Hematopoietic multipotent progenitor cell treated with erythropoietin and hydrocortisone succinate and interleukin-3 and kit ligand, for 4 days (in vitro differentiated cells): ENCODE results near the gene MAST3.
"Not testable (repeated sequence)": the region's sequence is repeated elsewhere in the genome, so short reads cannot be mapped to it uniquely, and the experiment has no call there.

ENCODE experiments used
- DNase-seq: peaks from one replicate; pipeline ENCODE4 v3.0.0-alpha.2; 2015

Gene MAST3

DNA sequence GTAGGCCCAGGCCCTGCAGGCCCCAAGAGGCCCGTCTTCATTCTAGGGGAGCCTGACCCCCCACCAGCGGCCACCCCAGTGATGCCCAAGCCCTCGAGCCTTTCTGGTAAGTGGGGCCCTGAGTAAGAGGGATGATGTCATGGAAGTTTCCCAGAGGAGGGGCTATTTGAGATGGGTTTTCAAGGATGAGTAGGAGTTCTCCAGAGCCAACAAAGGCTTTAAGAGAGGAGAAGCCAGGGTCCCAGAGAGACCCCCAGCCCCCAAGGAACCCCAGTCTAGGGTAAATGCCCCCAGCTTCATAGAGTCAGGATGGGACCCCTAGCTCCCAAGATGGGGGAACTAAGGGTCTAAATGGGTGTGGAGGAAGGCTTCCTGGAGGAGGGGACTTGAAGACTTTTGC, 46.3 kb downstream of the MAST3 start:
- no peak for DNase-seq

DNA sequence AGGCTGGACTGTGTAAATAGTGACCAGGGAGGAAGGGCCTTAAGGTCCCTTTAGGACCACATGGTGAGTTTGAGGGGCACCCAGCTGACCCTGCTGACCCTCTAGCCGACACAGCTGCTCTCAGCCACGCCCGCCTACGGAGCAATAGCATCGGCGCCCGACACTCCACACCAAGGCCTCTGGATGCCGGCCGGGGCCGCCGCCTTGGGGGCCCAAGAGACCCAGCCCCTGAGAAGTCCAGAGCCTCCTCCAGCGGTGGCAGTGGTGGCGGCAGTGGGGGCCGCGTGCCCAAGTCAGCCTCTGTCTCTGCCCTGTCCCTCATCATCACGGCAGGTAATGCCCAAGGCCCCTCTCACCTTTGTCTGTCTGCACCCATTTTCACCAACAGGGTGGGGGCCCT, 46.8 kb downstream of the MAST3 start:
- no peak for DNase-seq

DNA sequence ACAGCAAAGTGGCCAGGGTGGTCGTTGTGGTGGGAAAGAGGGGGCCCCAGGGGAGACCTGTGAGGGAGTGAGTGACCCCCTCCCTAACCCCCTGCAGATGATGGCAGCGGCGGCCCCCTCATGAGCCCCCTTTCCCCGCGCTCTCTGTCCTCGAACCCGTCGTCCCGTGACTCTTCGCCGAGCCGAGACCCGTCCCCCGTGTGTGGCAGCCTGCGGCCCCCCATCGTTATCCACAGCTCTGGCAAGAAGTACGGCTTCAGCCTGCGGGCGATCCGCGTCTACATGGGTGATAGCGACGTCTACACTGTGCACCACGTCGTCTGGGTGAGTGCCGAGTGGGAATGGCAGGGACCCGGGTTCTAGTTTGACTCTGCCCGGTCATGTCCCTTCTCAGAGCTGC, 47.3 kb downstream of the MAST3 start:
- DNase-seq = no peak

DNA sequence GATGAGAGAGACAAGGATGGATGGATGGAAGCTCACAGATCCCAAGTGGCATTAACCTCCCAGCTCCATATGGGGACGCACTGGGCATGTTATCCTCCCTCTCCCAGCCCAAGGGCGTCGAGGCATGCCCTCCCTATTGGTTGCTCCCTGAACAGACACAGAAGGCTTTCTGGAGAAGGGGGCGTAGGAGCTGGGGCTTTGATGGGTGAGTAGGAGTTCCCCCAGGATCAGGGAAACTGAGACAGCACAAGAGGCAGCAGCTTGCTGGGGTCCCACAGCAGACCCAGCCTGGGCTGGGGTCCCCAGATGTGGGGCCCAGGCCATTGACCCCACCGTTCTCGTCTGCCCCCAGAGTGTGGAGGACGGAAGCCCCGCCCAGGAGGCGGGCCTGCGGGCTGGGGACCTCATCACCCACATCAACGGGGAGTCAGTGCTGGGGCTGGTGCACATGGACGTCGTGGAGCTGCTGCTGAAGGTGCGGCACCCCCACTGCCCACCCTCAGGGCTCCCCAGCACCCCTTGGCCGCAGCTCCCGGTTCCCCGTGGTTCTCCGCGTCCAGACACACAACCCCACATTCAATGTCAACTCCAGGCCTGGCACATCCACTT, 47.9 kb downstream of the MAST3 start:
- DNase-seq = no peak

DNA sequence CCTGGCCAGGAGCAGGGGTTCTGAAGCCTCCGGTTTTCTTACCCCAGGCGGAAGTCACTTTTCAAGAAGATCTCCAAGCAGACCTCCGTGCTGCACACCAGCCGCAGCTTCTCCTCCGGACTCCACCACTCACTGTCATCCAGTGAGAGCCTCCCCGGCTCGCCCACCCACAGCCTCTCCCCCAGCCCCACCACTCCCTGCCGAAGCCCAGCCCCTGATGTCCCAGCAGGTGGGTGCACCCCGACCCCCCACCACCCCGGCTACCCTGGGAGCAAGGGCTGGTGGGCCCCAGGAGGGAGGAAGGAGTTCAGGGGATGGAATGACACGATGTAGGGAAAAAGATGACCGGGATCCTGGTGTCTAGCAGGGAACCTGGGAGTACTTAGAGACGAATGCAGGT, 49.8 kb downstream of the MAST3 start:
- DNase-seq = no peak

DNA sequence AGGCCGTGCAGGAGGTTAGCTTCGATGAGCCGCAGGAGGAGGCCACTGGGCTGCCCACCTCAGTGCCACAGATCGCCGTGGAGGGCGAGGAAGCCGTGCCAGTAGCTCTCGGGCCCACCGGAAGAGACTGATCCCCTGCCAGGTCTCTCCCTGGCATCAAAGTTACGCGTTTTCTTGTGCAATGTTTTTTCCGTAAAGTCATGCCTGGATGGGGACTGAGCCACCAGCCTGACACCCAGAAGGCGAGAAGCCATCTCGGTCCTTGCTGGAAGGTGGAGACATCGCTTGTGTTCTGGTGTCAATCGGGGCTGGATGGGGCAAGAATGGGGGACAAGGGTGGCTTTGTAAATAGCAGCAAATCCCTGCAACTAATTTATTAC, 52.0 kb downstream of the MAST3 start:
- no peak for DNase-seq

DNA sequence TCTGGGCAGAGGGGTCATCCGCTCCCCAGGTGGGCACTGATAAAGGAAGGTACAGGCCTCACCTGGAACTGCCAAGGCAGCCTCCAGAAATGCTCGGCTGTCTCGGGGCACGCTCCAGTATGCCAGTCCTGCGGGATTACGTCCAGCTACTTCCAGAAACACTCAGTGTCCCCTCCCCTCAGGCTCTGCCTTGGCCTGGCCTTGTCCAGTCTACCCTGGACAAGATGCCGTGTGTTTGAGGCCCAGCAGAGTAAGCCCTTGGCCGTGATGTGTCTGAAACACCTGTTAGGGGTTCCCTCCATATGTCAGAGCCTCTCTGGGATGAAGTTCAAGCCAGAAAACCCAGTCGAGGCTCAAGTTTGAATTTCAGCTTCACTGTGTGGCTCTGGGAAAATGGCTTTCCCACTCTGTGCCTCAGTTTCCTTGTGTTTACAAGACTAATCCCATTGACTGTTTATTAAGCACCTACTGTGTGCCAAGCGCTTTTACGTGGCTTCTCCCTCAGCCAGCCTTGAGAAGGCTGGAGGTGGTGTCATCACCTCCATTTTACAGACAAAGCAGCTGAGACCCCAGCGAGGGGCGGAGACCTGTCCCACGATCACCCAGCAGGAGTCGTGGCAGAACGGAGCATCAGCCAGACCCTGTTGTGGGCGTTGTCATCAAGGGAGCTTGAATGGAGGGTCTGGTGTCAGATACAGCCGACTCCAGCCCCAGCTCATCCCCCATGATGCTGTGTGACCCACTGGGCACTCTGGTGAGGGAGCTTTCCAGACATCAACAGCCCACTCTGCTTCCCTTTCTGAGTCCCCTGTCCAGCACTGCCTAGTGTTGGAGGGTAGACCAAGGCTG, 53.4 kb downstream of the MAST3 start:
- DNase-seq = no peak

DNA sequence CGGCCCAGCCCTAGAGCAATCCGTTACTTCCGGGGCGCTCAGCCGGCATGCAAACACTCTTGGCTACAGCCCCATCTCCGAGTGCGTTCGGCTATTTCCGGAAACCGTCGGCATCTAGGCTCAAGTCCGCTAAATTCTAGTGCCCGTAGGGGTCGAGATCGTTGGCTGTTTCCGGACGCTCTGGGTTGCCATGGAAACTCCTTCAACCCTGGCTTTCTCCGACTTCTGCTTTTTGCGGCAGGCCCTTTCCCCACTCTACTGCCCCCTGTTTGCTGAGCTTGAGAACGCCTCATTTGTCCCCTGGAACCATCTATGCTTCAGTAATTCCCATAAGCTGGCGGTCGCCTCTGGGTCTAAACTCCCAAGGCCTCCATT, 54.9 kb downstream of the MAST3 start:
- DNase-seq = peak; percentile 100

DNA sequence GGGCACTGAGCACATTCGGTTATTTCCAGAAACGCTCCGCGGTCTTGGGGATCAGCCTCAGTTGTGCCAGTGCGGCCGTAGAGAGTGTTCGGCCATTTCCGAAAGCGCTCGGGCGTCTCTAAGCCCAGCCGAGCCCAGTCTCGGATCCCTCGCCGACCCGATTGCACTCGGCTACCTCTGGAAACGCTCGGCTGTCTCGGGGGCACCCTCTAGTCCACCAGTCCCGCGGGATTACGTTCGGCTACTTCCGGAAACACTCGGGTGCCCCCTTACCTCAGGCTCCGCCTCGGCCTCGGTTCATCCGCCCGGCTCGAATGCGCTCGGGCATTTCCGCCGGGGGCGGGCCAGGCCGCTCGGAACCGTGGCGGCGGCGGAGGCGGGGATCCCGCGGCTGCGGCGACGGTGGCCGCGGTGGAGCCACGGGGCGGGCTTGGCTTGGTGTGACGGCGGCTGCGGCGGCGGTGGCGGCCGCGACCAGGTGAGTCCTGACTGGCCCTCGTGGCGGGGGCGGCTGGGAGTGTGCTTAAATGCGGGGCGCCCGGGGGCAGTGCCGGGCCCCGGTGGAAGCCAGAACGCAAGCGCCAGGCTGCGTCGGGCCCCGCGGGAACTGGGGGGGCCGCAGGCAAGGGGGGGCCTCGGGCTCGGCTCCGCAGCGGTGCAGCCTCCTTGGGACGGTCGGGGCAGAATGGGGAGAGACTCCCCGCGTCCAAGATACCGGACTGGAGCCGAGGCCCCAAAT, 55.4 kb downstream of the MAST3 start, which contains the start of gene PIK3R2:
TSS of gene PIK3R2 (plus strand) at position 347 of the 739 bp plus-strand sequence. CDS start 2,717 bp downstream, outside the sequence.
- peak; percentile 100 for DNase-seq

DNA sequence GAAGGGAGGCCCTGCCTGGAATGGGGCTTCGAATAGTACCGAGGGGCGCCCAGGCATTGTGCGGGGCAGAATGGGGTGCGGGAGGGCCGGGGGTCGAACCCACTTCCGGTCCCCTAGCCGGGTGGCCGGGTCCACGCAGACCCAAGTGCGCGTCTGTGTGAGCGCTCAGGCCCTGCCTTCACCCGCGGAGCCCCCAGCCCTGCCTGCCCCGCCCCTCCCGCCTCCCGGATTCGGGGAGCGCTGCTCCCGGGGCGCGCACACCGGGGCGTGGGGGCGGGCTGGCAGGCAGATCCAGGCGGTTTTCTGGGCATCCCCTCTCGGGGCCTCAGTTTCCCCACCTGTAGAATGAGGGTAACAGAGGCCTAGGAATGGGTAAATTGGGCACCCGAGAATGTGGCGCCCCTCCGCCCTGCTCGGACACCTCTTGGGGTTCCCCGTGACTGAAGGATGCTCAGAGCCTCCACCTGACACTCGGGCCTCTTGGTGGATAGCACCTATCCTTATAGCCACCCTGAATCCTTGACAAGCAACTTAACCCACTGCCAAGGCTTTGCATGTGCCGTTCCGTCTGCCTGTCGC, 56.1 kb downstream of the MAST3 start:
- peak; percentile 65 for DNase-seq

DNA sequence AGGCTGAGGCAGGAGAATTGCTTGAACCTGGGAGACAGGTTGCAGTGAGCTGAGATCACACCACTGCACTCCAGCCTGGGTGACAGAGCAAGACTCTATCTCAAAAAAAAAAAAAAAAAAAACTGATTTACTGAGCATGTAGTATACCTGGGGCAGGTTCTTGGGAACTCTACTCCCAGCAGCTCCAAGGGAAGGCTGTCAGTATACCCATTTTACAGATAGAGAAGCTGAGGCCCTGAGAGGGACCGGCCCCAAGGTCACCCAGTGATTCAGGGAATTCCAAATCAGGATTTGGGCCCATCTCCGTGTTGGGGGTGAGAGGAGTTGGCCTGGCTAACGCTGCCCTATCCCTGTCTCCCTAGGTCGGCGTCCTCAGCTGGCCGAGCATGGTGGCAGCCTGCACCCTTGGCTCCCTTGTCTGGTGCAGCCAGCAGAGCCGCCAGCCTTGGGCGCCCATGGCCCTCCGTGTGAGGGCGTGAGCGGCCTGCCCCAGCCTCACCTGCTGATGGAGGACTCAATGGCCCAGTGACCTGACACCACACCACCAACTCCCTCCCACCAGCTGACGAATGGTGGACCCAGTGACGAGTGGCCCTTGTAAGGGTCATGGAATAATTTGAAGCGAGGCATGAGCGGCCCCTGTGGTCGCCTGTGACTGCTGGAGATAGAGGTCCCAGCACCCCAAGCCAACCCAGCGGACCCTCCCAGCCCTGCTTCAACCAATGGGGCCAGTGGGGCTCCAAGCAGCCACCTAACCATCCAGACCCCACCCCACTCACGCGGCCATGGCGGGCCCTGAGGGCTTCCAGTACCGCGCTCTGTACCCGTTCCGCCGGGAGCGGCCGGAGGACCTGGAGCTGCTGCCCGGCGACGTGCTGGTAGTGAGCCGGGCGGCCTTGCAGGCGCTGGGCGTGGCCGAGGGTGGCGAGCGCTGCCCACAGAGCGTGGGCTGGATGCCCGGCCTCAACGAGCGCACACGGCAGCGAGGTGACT, 57.8 kb downstream of the MAST3 start:
- no peak for DNase-seq

DNA sequence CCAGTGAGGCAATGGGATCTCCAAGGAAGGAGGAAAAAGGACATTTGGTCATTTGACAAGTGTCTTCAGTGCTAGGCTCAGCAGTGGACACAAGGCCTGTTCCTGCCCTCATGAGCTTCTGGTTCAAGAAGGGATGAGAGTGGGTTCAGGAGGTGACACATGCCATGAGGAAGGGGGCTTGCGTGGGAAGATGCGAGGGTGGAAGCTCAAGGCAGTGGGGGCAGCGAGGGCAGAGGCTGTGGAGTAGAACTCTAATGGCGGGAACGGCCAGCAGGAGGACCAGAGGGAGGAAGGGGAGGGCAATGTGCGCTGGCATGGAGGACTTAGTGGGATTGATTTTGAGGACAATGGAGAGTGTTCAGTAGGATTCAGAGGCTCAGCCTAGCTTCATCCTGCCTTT, 58.7 kb downstream of the MAST3 start:
- no peak for DNase-seq

DNA sequence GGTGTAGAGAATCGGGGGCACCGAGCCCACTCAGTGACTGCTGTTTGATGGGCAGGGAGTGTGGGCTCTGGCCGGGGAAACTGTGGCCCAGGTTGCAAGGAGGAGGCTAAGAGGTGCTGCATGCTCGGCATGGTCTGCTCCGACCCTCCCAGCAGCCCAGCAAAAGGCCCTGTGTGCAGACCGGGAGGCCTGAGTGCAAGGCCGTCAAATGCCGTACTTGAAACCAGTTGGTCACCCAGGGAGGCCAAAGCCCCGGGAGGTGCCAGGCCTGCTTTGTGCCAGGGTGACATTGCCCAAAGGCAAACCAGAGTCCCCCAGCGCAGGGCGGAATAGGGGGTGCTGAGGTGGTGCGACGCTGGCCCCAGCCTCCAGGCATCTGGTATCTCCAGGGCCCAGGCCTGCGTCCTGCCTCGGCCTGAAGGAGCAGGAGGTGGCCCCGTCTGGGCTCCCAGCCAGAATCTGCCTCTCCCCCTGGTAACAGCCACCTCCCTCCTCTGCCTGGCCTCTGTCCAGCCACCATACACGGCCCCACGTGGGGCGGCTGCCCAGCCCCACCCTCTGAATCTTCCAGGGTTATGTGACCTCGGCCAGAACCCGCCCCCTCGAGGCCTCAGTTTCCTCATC, 59.4 kb downstream of the MAST3 start:
- DNase-seq = peak; percentile 98

DNA sequence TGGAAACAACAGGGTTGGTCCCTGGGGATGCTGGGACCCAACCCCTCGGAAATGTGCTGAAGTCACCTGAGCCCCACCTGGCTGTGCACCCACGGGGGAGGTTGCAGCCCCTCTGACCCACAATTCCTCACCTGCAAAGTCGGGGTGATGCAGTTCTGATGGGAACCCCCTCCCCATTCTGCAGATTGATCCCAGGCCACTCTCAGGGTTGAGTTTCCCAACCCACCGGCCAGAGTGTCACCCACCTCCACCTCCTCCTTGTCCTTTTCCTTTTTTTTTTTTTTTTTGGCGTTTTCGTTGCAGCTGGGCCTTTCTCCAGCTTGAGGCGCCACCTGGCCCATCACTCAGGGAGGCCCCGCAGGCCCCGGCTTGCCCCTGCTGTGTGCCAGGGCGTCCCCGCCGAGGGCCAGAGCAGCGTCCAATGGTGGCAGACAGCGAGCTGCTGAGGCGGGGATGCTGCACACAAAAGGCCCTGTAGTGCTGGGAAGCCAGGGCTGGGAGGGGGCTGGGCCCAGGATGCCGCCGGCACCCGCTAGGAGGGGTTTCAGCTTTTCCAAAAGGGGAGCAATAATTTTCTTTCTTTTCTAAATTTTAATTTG, 60.0 kb downstream of the MAST3 start:
- DNase-seq = peak; percentile 55

DNA sequence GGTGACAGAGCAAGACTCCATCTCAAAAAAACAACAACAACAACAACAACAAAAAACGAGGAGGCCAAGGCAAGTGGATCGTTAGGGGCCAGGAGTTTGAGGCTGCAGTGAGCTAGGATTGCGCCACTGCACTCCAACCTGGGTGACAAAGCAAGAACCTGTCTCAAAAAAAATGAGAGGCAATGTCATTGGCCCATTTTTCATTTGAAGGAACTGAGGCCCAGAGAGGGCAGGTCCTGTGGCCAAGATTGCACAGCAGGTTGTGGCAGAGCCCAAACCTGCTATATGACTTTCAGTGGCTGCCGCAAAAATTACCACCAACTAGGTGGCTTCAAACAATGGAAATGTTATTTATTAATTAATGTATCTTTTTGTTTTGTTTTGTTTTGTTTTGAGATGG, 60.9 kb downstream of the MAST3 start:
- DNase-seq = no peak

DNA sequence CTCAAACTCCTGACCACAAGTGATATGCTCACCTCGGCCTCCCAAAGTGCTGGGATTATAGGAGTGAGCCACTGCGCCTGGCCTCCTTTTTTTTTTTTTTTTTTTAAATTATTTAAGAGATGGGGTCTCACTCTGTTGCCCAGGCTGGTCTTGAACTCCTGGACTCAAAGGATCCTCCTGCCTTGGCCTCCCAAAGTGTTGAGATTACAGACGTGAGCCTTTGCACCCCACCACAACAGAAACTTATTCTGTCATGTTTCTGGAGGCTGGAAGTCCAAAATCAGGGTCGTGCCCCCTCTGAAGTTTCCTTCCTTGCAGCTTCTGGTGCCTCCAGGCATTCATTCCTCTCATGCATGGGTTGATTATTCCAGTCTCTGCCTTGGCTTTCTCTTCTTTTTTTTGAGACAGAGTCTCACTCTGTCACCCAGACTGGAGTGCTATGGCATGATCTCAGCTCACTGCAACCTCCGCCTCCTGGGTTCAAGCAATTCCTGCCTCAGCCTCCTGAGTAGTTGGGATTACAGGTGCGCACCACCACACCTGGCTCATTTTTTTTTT, 61.6 kb downstream of the MAST3 start:
- not testable (repeated sequence) for DNase-seq

DNA sequence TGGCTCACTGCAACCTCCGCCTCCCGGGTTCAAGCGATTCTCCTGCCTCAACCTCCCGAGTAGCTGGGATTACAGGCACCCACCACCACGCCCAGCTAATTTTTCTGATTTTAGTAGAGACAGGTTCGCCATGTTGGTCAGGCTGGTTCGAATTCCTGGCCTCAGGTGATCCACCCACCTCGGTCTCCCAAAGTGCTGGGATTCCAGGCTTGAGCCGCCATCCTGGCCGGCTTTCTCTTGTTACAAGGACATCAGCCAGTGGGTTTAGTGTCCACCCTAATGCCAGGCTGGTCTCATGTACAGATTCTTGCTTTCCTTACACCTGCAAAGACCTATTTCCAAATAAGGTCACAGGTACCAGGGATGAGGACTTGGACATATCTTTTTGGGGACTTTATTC, 62.2 kb downstream of the MAST3 start:
- DNase-seq = no peak

DNA sequence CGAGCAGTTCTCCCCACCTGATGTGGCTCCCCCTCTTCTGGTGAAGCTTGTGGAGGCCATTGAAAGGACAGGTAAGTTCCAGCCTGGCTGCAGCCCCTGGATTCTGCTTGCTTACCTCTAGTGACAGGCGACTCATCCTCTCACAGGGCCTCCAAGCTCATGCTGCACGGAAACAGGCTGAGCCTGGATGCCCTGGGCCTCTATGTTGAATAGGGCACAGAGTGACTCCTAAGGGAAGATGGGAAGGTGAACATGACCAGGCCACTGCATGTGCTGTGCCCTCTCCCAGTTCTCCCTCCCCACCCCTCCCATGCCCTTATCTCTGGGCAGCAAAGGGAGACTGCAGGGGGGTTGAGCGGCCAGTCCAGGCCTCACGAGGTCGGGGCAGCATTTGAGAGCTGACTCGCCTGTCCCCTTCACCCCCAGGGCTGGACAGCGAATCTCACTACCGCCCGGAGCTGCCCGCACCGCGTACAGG, 63.0 kb downstream of the MAST3 start:
- DNase-seq = peak; percentile 77

DNA sequence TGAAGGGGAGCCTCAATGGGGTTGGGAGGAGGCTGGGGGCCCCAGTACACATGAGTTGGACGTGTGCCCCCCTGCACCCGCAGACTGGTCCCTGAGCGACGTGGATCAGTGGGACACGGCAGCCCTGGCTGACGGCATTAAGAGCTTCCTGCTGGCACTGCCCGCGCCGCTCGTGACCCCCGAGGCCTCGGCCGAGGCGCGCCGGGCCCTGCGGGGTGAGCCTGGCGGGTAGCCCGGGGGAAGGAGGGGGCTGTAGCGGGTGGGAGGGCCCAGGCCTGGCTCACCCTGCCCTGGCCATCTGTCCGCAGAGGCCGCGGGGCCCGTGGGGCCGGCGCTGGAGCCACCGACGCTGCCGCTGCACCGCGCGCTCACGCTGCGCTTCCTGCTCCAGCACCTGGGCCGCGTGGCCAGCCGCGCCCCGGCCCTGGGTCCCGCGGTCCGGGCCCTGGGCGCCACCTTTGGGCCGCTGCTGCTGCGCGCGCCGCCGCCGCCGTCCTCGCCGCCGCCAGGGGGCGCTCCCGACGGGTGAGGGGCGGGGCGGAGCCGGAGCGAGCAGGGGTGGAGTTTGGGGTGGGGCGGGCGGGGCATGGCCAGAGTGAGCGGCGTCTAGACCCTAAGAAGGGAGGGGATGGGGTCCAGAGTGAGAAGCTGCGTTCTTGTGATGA, 63.5 kb downstream of the MAST3 start:
- DNase-seq = peak; percentile 84

DNA sequence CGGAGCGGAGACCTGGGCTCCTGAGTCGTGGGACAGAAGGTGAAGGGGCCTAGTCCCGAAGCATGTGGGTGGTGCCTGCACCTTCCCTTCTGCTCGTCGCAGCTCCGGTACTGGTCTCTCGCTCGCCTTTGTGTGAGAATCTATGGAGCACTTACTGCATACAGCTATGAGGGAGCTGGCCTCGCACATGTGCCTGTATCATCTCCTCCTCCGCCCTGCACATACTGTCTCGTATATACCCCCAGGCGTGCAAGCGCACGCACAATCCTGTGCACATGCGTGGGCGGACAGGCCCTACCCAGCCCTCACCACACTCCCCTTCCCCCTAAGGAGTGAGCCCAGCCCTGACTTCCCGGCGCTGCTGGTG, 64.0 kb downstream of the MAST3 start:
- DNase-seq = no peak
